ENCODE data around the gene KRT83. TPM values are rescaled to one million over a fixed set of nuclear protein-coding genes. Genes with fewer than 3 reads are reported as not detected.

KRT83 gene
- total RNA-seq, 3 donors from 2014 or later, result not detected

- Histone ChIP-seq H3K4me3 (no peak overlapping the region), H3K4me1 (ENCODE audit: low read depth) (no peaks in the 10 kb centered on the region), H3K36me3 (ENCODE audit: low read depth) (no peaks in the 10 kb centered on the region), H3K9me3 (no peaks in the 10 kb centered on the region)
- TF ChIP-seq CTCF (IDR thresholded peaks at IDR 0.05), result no peak
- intact Hi-C loops (cut with DNase I, micrococcal nuclease), result no loop called here
- ATAC-seq, result peak; percentile 5
- no peak for DNase-seq
These were observed 43.5 kb downstream of the KRT83 start for GRCh38 chr12:52277486-52278245.

GRCh38 chr12:52275686-52276085, 45.5 kb downstream of the KRT83 start:
- no peak for DNase-seq
- Histone ChIP-seq H3K4me1 (ENCODE audit: low read depth) (no peaks in the 10 kb centered on the region), H3K4me3 (no peak overlapping the region), H3K9me3 (no peaks in the 10 kb centered on the region), H3K36me3 (ENCODE audit: low read depth) (no peaks in the 10 kb centered on the region)
- intact Hi-C loops (cut with DNase I, micrococcal nuclease), result no loop called here
- TF ChIP-seq CTCF (IDR thresholded peaks at IDR 0.05), result no peak
- no peak for ATAC-seq

GRCh38 chr12:52274521-52275120, 46.6 kb downstream of the KRT83 start, which contains the start of gene KRT86:
TSS of gene KRT86 (plus strand) at chr12:52274645. CDS start at chr12:52301917, 27,272 bp downstream.
- ATAC-seq (no peak), DNase-seq (no peak)
- Histone ChIP-seq H3K9me3 (no peaks in the 10 kb centered on the region), H3K36me3 (ENCODE audit: low read depth) (no peaks in the 10 kb centered on the region), H3K4me3 (no peak within 1 kb of the TSS), H3K4me1 (ENCODE audit: low read depth) (no peaks in the 10 kb centered on the region)
- intact Hi-C loops (cut with DNase I, micrococcal nuclease), result no loop called here
- TF ChIP-seq CTCF (IDR thresholded peaks at IDR 0.05), result no peak

GRCh38 chr12:52271158-52271557, 50.0 kb downstream of the KRT83 start:
- DNase-seq, result no peak
- no peak overlapping the region for H3K4me3 ChIP-seq
- intact Hi-C loops (cut with DNase I, micrococcal nuclease), result no loop called here
- no peak for ATAC-seq
- no peak for TF ChIP-seq CTCF (IDR thresholded peaks at IDR 0.05)
- H3K36me3 ChIP-seq (ENCODE audit: low read depth), result no peaks in the 10 kb centered on the region
- H3K4me1 ChIP-seq (ENCODE audit: low read depth), result no peaks in the 10 kb centered on the region
- H3K9me3 ChIP-seq, result no peaks in the 10 kb centered on the region

- no peaks in the 10 kb centered on the region for H3K36me3 ChIP-seq (ENCODE audit: low read depth)
- no peaks in the 10 kb centered on the region for H3K4me1 ChIP-seq (ENCODE audit: low read depth)
- DNase-seq (no peak), ATAC-seq (no peak)
- intact Hi-C loops (cut with DNase I, micrococcal nuclease), result no loop called here
- H3K9me3 ChIP-seq, result no peaks in the 10 kb centered on the region
- TF ChIP-seq CTCF (IDR thresholded peaks at IDR 0.05), result no peak
- H3K4me3 ChIP-seq, result no peak overlapping the region
These were observed 50.6 kb downstream of the KRT83 start for GRCh38 chr12:52270541-52271070.
